BJ (cell line): Measurements from ENCODE around the gene MGAT1. TPM values are rescaled to one million over a fixed set of nuclear protein-coding genes. Genes with fewer than 3 reads are reported as not detected.

Experiments
- CTCF ChIA-PET: fragments of 350-600 bp; formaldehyde crosslinking; extraction: SDS; loops from one replicate; lab custom pipeline; 2021; ENCODE audit warnings: antibody characterized with exemption, inconsistent platforms; lab: Yijun Ruan, JAX
- POLR2A ChIA-PET: fragments of 300-600 bp; sonication (Branson Sonifier 250); formaldehyde crosslinking; extraction: SDS; loops from one replicate; lab custom pipeline; 2021; ENCODE audit warnings: antibody characterized with exemption; lab: Charles Lee
- DNase-seq: peaks from one replicate; pipeline ENCODE4 v3.0.0-alpha.2; 2011; ENCODE audit warnings: low read depth
- H3K27me3 ChIP-seq: 2 replicates; pipeline ENCODE4 v1.6.0; 2011; ENCODE audit warnings: low read length; ENCODE audit not compliant: control insufficient read depth, insufficient read depth
- H3K36me3 ChIP-seq: 2 replicates; pipeline ENCODE4 v1.5.1; 2011; ENCODE audit warnings: low read length; ENCODE audit not compliant: control insufficient read depth, insufficient read depth
- H3K4me3 ChIP-seq: 2 replicates; pipeline ENCODE4 v1.5.1; 2011; ENCODE audit warnings: low read depth, mild to moderate bottlenecking, control low read depth, low read length
- CTCF ChIP-seq: IDR thresholded peaks from 2 replicates; pipeline ENCODE4 v1.5.1; 2011; ENCODE audit warnings: low read depth, mild to moderate bottlenecking, control low read depth, inconsistent platforms, low read length, moderate library complexity; ENCODE audit not compliant: insufficient read depth
- polyA minus RNA-seq: library from RNA; depleted of rRNA, polyadenylated mRNA; stranded (reverse); fragments of >200 nt; gene quantifications from 2 replicates; pipeline ENCODE4 v1.2.3, GENCODE V29; 2011; rRNA and poly(A)+ RNA removed
- polyA plus RNA-seq: library from polyadenylated mRNA; depleted of rRNA; stranded (reverse); fragments of >200 nt; gene quantifications from 2 replicates; pipeline ENCODE4 v1.2.3, GENCODE V29; 2011; rRNA removed

Gene MGAT1
- polyA plus RNA-seq: 156 and 197 TPM in 2 replicates
- 86.8 and 131 TPM in 2 replicates for polyA minus RNA-seq

- H3K4me3 ChIP-seq: peak within 1 kb of the TSS; percentile 95
- peaks cover 7% of the 10 kb centered on the region for H3K36me3 ChIP-seq
- POLR2A ChIA-PET: interaction anchor here (0.6 to 1.0 kb wide), 2 partner anchors 14 to 16 kb away, joined by 3 to 15 read pairs; no protein-coding TSS in a partner anchor
- no peak for TF ChIP-seq CTCF
- no peak for DNase-seq
- no peaks in the 10 kb centered on the region for H3K27me3 ChIP-seq
- CTCF ChIA-PET: interaction anchor here (1.5 to 5.0 kb wide), 2 partner anchors 14 to 18 kb away, joined by 5 to 38 read pairs; no protein-coding TSS in a partner anchor
These were observed at the start of gene MGAT1 for GRCh38 chr5:180802325-180803180. TSS of gene MGAT1 (minus strand) at chr5:180802806. CDS start at chr5:180792971, 9,835 bp downstream.

GRCh38 chr5:180850434-180851078 is 48.0 kb upstream of the MGAT1 start:
- CTCF ChIA-PET: no interaction called here
- TF ChIP-seq CTCF: no peak
- no peak for DNase-seq
- H3K36me3 ChIP-seq: peaks cover 14% of the 10 kb centered on the region
- H3K4me3 ChIP-seq: no peak overlapping the region
- H3K27me3 ChIP-seq: no peaks in the 10 kb centered on the region
- POLR2A ChIA-PET: no interaction called here

GRCh38 chr5:180849827-180850226 is 47.2 kb upstream of the MGAT1 start:
- POLR2A ChIA-PET: no interaction called here
- Histone ChIP-seq H3K36me3 (peaks cover 14% of the 10 kb centered on the region), H3K27me3 (no peaks in the 10 kb centered on the region), H3K4me3 (no peak overlapping the region)
- no peak for DNase-seq
- CTCF ChIA-PET: interaction anchor here (0.9 kb wide), 1 partner anchor 19 kb away, joined by 5 read pairs; no protein-coding TSS in a partner anchor
- no peak for TF ChIP-seq CTCF

- H3K27me3 ChIP-seq: no peaks in the 10 kb centered on the region
- no peak for DNase-seq
- ChIA-PET POLR2A (no interaction called here), CTCF (no interaction called here)
- TF ChIP-seq CTCF: no peak
- no peak overlapping the region for H3K4me3 ChIP-seq
- H3K36me3 ChIP-seq: peaks cover 14% of the 10 kb centered on the region
These were observed 46.3 kb upstream of the MGAT1 start for GRCh38 chr5:180848878-180849277.

- Histone ChIP-seq H3K27me3 (no peaks in the 10 kb centered on the region), H3K36me3 (peaks cover 14% of the 10 kb centered on the region), H3K4me3 (no peak overlapping the region)
- no peak for DNase-seq
- ChIA-PET CTCF (no interaction called here), POLR2A (no interaction called here)
- no peak for TF ChIP-seq CTCF
These were observed 45.7 kb upstream of the MGAT1 start for GRCh38 chr5:180848265-180848664.
